Liver (tissue), 9 donors: Measurements from ENCODE around the gene SPRYD4. TPM values are rescaled to one million over a fixed set of nuclear protein-coding genes. Genes with fewer than 3 reads are reported as not detected.

ENCODE experiments used
- DNase-seq: peaks from one replicate; pipeline ENCODE4 v3.0.0-alpha.2; 2017; ENCODE audit warnings: low spot score
- H3K27ac ChIP-seq, 2 donors: one replicate each; pipeline ENCODE4 v1.7.0; 2013; ENCODE audit warnings: inconsistent platforms in 2 of 2, low read length in 2 of 2, control low read depth in 1 of 2, low read depth in 1 of 2, mild to moderate bottlenecking in 1 of 2
- H3K27me3 ChIP-seq, 4 donors: one replicate each; pipeline versions ENCODE4 v1.6.1 to v1.7.0; 2013; ENCODE audit warnings: low read length in 3 of 4, inconsistent platforms in 1 of 4, mild to moderate bottlenecking in 1 of 4, moderate library complexity in 1 of 4; ENCODE audit not compliant: control insufficient read depth in 4 of 4, insufficient read depth in 4 of 4
- H3K36me3 ChIP-seq, 4 donors: one replicate each; pipeline versions ENCODE4 v1.6.1 to v1.7.0; 2013; ENCODE audit warnings: low read length in 3 of 4, mild to moderate bottlenecking in 3 of 4, low read depth in 1 of 4, moderate library complexity in 1 of 4; ENCODE audit not compliant: control insufficient read depth in 4 of 4, insufficient read depth in 3 of 4
- H3K4me1 ChIP-seq, 4 donors: one replicate each; pipeline versions ENCODE4 v1.6.1 to v1.7.0; 2013; ENCODE audit warnings: low read length in 3 of 4, mild to moderate bottlenecking in 3 of 4, moderate library complexity in 1 of 4; ENCODE audit not compliant: control insufficient read depth in 4 of 4, insufficient read depth in 4 of 4
- H3K4me3 ChIP-seq, 3 donors: one replicate each; pipeline versions ENCODE4 v1.6.1 to v1.7.0; 2013; ENCODE audit warnings: low read length in 3 of 3, control low read depth in 1 of 3, low read depth in 1 of 3, mild to moderate bottlenecking in 1 of 3
- H3K9ac ChIP-seq, 2 donors: one replicate each; pipeline ENCODE4 v1.7.0; 2013; ENCODE audit warnings: low read length in 2 of 2, mild to moderate bottlenecking in 2 of 2, moderate library complexity in 2 of 2, control low read depth in 1 of 2, low read depth in 1 of 2
- H3K9me3 ChIP-seq, 4 donors: one replicate each; pipeline versions ENCODE4 v1.6.1 to v1.7.0; 2013; ENCODE audit warnings: low read length in 3 of 4; ENCODE audit not compliant: control insufficient read depth in 4 of 4
- CTCF ChIP-seq: fragments of 150-350 bp; IDR thresholded peaks from 2 replicates; pipeline ENCODE4 v1.5.1; 2017; ENCODE audit warnings: improper control_type of control experiment, low read depth, low read length; ENCODE audit not compliant: missing input control
- EGR1 ChIP-seq, 2 donors: IDR thresholded peaks; 2 replicates each; pipeline ENCODE4 v1.6.1; 2016 to 2018; ENCODE audit warnings: antibody characterized with exemption in 2 of 2, low read depth in 2 of 2
- FOXA2 ChIP-seq: IDR thresholded peaks from 2 replicates; pipeline ENCODE4 v1.6.1; 2016; ENCODE audit warnings: antibody characterized with exemption
- GABPA ChIP-seq, 2 donors: IDR thresholded peaks in 1 of 2; conservative IDR thresholded peaks in 1 of 2; 2 replicates each; pipeline ENCODE4 v1.6.1; 2016; ENCODE audit warnings: antibody characterized with exemption in 2 of 2, mild to moderate bottlenecking in 1 of 2, moderate library complexity in 1 of 2
- HNF4A ChIP-seq, 2 donors: conservative IDR thresholded peaks; 2 replicates each; pipeline ENCODE4 v1.6.1; 2016; ENCODE audit warnings: antibody characterized with exemption in 2 of 2, mild to moderate bottlenecking in 2 of 2
- HNF4G ChIP-seq: IDR thresholded peaks from 2 replicates; pipeline ENCODE4 v1.6.1; 2016; ENCODE audit warnings: antibody characterized with exemption
- JUND ChIP-seq, 2 donors: IDR thresholded peaks; 2 replicates each; pipeline ENCODE4 v1.6.1; 2016; ENCODE audit warnings: antibody characterized with exemption in 2 of 2
- MAX ChIP-seq: IDR thresholded peaks from 2 replicates; pipeline ENCODE4 v1.6.1; 2016; ENCODE audit warnings: antibody characterized with exemption
- NR2F2 ChIP-seq: IDR thresholded peaks from 2 replicates; pipeline ENCODE4 v1.6.1; 2016; ENCODE audit warnings: antibody characterized with exemption
- RAD21 ChIP-seq, 2 donors: IDR thresholded peaks; 2 replicates each; pipeline ENCODE4 v1.6.1; 2016; ENCODE audit warnings: antibody characterized with exemption in 2 of 2, mild to moderate bottlenecking in 2 of 2
- REST ChIP-seq: IDR thresholded peaks from 2 replicates; pipeline ENCODE4 v1.6.1; 2016; ENCODE audit warnings: antibody characterized with exemption, mild to moderate bottlenecking
- RXRA ChIP-seq, 2 donors: IDR thresholded peaks; 2 replicates each; pipeline ENCODE4 v1.6.1; 2017 to 2018; ENCODE audit warnings: antibody characterized with exemption in 2 of 2, mild to moderate bottlenecking in 1 of 2
- SP1 ChIP-seq: IDR thresholded peaks from 2 replicates; pipeline ENCODE4 v1.6.1; 2018; ENCODE audit warnings: antibody characterized with exemption, mild to moderate bottlenecking
- TAF1 ChIP-seq: conservative IDR thresholded peaks from 2 replicates; pipeline ENCODE4 v1.6.1; 2016; ENCODE audit warnings: antibody characterized with exemption, mild to moderate bottlenecking
- YY1 ChIP-seq: IDR thresholded peaks from 2 replicates; pipeline ENCODE4 v1.6.1; 2016; ENCODE audit warnings: antibody characterized with exemption, mild to moderate bottlenecking
- WGBS: extraction: QIAGEN DNeasy Blood & Tissue Kit; methylation state at CpG from one replicate; pipeline ENCODE4 v1.1.7; 2013; 5-methylcytosine and 5-hydroxymethylcytosine counted together
- polyA plus RNA-seq, 2 donors: library from polyadenylated mRNA; stranded (reverse) in 1 of 2; unstranded in 1 of 2; fragments of 200-250 nt in 1 of 2; fragments of >200 nt in 1 of 2; fragmentation: Nextera tagmentation in 1 of 2; extraction: Ambion mirVana in 1 of 2; gene quantifications; one replicate each; pipeline versions ENCODE4 v1.2.1 to v1.2.3, GENCODE V29; 2013 to 2015
- total RNA-seq, 2 donors: library from RNA; depleted of rRNA; stranded (reverse); fragments of >200 nt; gene quantifications; one replicate each; pipeline ENCODE4 v1.2.3, GENCODE V29; 2014
- donor health status: healthy.
- donor health status: healthy.
- donor health status: healthy.
- donor health status: healthy.
- donor health status: healthy.

Gene SPRYD4
- total and polyA plus RNA-seq, 4 donors, result 3.8 to 13.0 (median 7.6) TPM

GRCh38 chr12:56521209-56521589 lies 52.8 kb downstream of the SPRYD4 start:
- 56% methylated on average over 8 of the region's 8 CpGs for WGBS
- Histone ChIP-seq H3K4me1 (peaks cover 0 to 3% (median 0%) of the 10 kb centered on the region in 4 donors), H3K36me3 (no peaks in the 10 kb centered on the region), H3K4me3 (peak overlapping the region in 1 of 3 donors; percentile 49), H3K27ac (peak overlapping the region; percentile 5 to 68), H3K9ac (peak overlapping the region in 1 of 2 donors; percentile 76), H3K9me3 (no peaks in the 10 kb centered on the region), H3K27me3 (no peaks in the 10 kb centered on the region)
- TF ChIP-seq JUND (IDR thresholded peaks at IDR 0.05), result no peak
- no peak for TF ChIP-seq REST
- no peak for TF ChIP-seq TAF1
- TF ChIP-seq RXRA (IDR thresholded peaks at IDR 0.05), result no peak
- no peak for TF ChIP-seq SP1
- no peak for DNase-seq

GRCh38 chr12:56521590-56522371 lies 53.4 kb downstream of the SPRYD4 start, which contains the start of gene RBMS2:
Gene RBMS2 (plus strand): TSS chr12:56521820. CDS start chr12:56522024, 204 bp downstream.
- peak within 1 kb of the TSS; percentile 59 to 68 for H3K27ac ChIP-seq
- 7% methylated on average over 15 of the region's 15 CpGs for WGBS

DNA sequence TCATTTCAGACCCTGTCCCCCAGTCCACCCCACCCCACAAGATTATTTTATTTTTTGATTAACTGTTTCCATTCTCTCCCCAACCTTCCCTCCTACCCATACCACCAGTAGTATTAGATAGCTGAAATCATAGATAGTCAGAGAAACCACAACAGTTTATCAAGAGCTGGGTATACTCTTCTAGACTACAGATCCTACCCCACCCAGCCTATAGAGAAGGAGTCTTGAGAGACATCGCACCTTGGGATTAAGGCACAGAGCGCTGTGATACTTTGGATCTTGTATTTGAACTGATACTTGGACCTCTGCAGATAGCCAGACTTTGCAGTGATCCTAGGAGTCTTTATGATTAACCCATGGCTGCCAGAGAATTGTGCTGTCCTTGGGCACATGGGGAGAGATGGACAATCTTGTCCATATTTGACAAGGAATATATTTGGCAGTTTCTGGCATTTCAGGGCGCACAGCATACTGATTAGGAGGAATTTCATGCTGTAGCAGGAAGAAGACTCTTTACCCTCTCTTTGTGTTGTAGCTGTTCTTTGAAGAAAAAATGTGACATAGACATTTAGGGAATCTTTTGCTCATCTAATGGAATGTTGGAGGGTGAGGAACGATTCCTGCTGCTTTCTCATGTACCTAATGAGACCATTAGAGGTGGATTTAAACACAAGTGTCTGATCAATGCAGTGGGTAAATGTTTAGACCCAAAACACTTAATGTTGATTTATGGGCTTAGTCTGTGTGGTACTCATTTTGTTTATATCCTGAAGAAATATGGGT lies 54.2 kb downstream of the SPRYD4 start:
- H3K36me3 ChIP-seq, result no peaks in the 10 kb centered on the region
- H3K9ac ChIP-seq, result peak overlapping the region; percentile 50 to 72
- H3K9me3 ChIP-seq, result no peaks in the 10 kb centered on the region
- WGBS, result 57% methylated on average over 4 of the region's 4 CpGs
- peak overlapping the region in 2 of 3 donors; percentile 23 to 49 for H3K4me3 ChIP-seq
- DNase-seq, result no peak
- peak overlapping the region; percentile 59 to 68 for H3K27ac ChIP-seq
- H3K4me1 ChIP-seq, result peaks cover 0 to 3% (median 0%) of the 10 kb centered on the region in 4 donors
- no peaks in the 10 kb centered on the region for H3K27me3 ChIP-seq
- TF ChIP-seq FOXA2, result no peak
- TF ChIP-seq SP1, result no peak
- no peak for TF ChIP-seq GABPA (IDR thresholded peaks at IDR 0.05 in 1 of 2, conservative IDR thresholded peaks at IDR 0.05 in 1 of 2)
- no peak for TF ChIP-seq HNF4A (conservative IDR thresholded peaks at IDR 0.05)
- no peak for TF ChIP-seq MAX
- TF ChIP-seq HNF4G, result no peak
- no peak for TF ChIP-seq RAD21 (IDR thresholded peaks at IDR 0.05)
- no peak for TF ChIP-seq YY1
- TF ChIP-seq CTCF, result no peak
- no peak for TF ChIP-seq TAF1
- TF ChIP-seq EGR1 (IDR thresholded peaks at IDR 0.05; ENCODE audit: low read depth in 2 of 2), result no peak
- TF ChIP-seq RXRA (IDR thresholded peaks at IDR 0.05), result no peak
- no peak for TF ChIP-seq JUND (IDR thresholded peaks at IDR 0.05)
- TF ChIP-seq REST, result no peak

More at GRCh38 chr12:56521590-56522371, 53.4 kb downstream of the SPRYD4 start, which contains the start of gene RBMS2:
- Histone ChIP-seq H3K9ac (peak within 1 kb of the TSS; percentile 50 to 86), H3K27me3 (no peaks in the 10 kb centered on the region), H3K4me1 (peaks cover 0 to 3% (median 0%) of the 10 kb centered on the region in 4 donors), H3K36me3 (no peaks in the 10 kb centered on the region), H3K4me3 (peak within 1 kb of the TSS; percentile 35 to 59 (median 49)), H3K9me3 (no peaks in the 10 kb centered on the region)
- DNase-seq, result no peak
- TF ChIP-seq NR2F2 (no peak), JUND (IDR thresholded peaks at IDR 0.05) (no peak), RAD21 (IDR thresholded peaks at IDR 0.05) (peak in 1 of 2 donors; percentile 13)
